Endodermal cell (in vitro differentiated cells): ENCODE data around the gene SNX30. TPM values are rescaled to one million over a fixed set of nuclear protein-coding genes. Genes with fewer than 3 reads are reported as not detected.

Experiments used
- DNase-seq: peaks from one replicate; pipeline ENCODE4 v3.0.0-alpha.2; 2017
- H3K27ac ChIP-seq: 2 replicates; pipeline ENCODE4 v1.5.1; 2013; ENCODE audit warnings: mild to moderate bottlenecking, low read depth, low read length, moderate library complexity
- H3K27me3 ChIP-seq: 2 replicates; pipeline ENCODE4 v1.6.1; 2013; ENCODE audit warnings: mild to moderate bottlenecking, low read length, moderate library complexity; ENCODE audit not compliant: insufficient read depth, control insufficient read depth, poor library complexity, severe bottlenecking
- H3K36me3 ChIP-seq: 2 replicates; pipeline ENCODE4 v1.7.0; 2013; ENCODE audit warnings: mild to moderate bottlenecking, low read length, moderate library complexity; ENCODE audit not compliant: control insufficient read depth, insufficient read depth
- H3K4me1 ChIP-seq: one replicate; pipeline ENCODE4 v1.7.0; 2013; ENCODE audit warnings: low read length; ENCODE audit not compliant: control insufficient read depth, insufficient read depth
- H3K4me3 ChIP-seq: 2 replicates; pipeline ENCODE4 v1.5.1; 2013; ENCODE audit warnings: mild to moderate bottlenecking, low read length, moderate library complexity
- H3K9ac ChIP-seq: 2 replicates; pipeline ENCODE4 v1.6.1; 2013; ENCODE audit warnings: mild to moderate bottlenecking, low read length, moderate library complexity; ENCODE audit not compliant: poor library complexity, severe bottlenecking; ENCODE audit errors: extremely low read depth
- H3K9me3 ChIP-seq: 2 replicates; pipeline ENCODE4 v1.6.1; 2013; ENCODE audit warnings: mild to moderate bottlenecking, low read length, moderate library complexity; ENCODE audit not compliant: control insufficient read depth
- H3K27ac Mint-ChIP-seq: 2 replicates; pipeline ENCODE4 v1.8.0; 2020; ENCODE audit warnings: mixed read lengths
- H3K27me3 Mint-ChIP-seq: 2 replicates; pipeline ENCODE4 v1.8.0; 2021; ENCODE audit warnings: mild to moderate bottlenecking, mixed read lengths; ENCODE audit not compliant: insufficient read depth
- H3K36me3 Mint-ChIP-seq: 2 replicates; pipeline ENCODE4 v1.8.0; 2020; ENCODE audit warnings: low read depth, mixed read lengths
- H3K4me1 Mint-ChIP-seq: 2 replicates; pipeline ENCODE4 v1.8.0; 2020; ENCODE audit warnings: mixed read lengths
- H3K4me3 Mint-ChIP-seq: 2 replicates; pipeline ENCODE4 v1.8.0; 2020; ENCODE audit warnings: mild to moderate bottlenecking, moderate library complexity, mixed read lengths
- H3K9me3 Mint-ChIP-seq: 2 replicates; pipeline ENCODE4 v1.8.0; 2020; ENCODE audit warnings: mild to moderate bottlenecking, mixed read lengths
- CTCF ChIP-seq: fragments of 200-600 bp; sonication (generic); conservative IDR thresholded peaks from 2 replicates; pipeline ENCODE4 v1.5.0; 2021; ENCODE audit warnings: antibody characterized with exemption, mild to moderate bottlenecking
- WGBS, 2 experiments: methylation state at CpG; one replicate each; pipeline versions ENCODE4 v1.1.5 to v1.1.7; 2013; ENCODE audit warnings: missing lambda C conversion rate in 2 of 2, mixed read lengths in 1 of 2; ENCODE audit not compliant: insufficient coverage in 1 of 2, insufficient read length in 1 of 2; 5-methylcytosine and 5-hydroxymethylcytosine counted together
- total RNA-seq, 2 donors: library from RNA; stranded (reverse); fragmentation: NEBNext Ultra II Directional in 1 of 2; extraction: Animal tissue kit (Norgen Biotek cat#: 25700) in 1 of 2; gene quantifications; 2 replicates in 1 of 2; 3 replicates in 1 of 2; pipeline ENCODE4 v1.2.1, GENCODE V29; 2021

Gene SNX30
- total RNA-seq, 2 donors from 2014 or later, result 11.8 to 14.8 TPM

- H3K9ac ChIP-seq, result no peak overlapping the region
- 83 to 96% methylated on average over 1 of the region's 2 CpGs for WGBS, 2 experiments
- no peaks in the 10 kb centered on the region for H3K9me3 ChIP-seq
- Mint-ChIP-seq H3K36me3 (peaks cover 13% of the 10 kb centered on the region), H3K4me1 (peaks cover 30% of the 10 kb centered on the region), H3K27ac (no peak overlapping the region), H3K27me3 (no peaks in the 10 kb centered on the region), H3K4me3 (no peak overlapping the region), H3K9me3 (no peaks in the 10 kb centered on the region)
- no peak overlapping the region for H3K27ac ChIP-seq
- H3K27me3 ChIP-seq, result no peaks in the 10 kb centered on the region
- no peak overlapping the region for H3K4me3 ChIP-seq
- DNase-seq, result no peak
- H3K36me3 ChIP-seq, result peaks cover 3% of the 10 kb centered on the region
- no peak for TF ChIP-seq CTCF
- H3K4me1 ChIP-seq, result peaks cover 3% of the 10 kb centered on the region
Observed at GRCh38 chr9:112878752-112879151, 128.2 kb downstream of the SNX30 start.

GRCh38 chr9:112880650-112881049 is 130.1 kb downstream of the SNX30 start:
- peaks cover 13% of the 10 kb centered on the region for H3K36me3 Mint-ChIP-seq
- Histone ChIP-seq H3K27ac (no peak overlapping the region), H3K9me3 (no peaks in the 10 kb centered on the region), H3K4me3 (no peak overlapping the region), H3K27me3 (no peaks in the 10 kb centered on the region), H3K4me1 (no peaks in the 10 kb centered on the region), H3K9ac (no peak overlapping the region), H3K36me3 (peaks cover 3% of the 10 kb centered on the region)
- WGBS, 2 experiments, result 94 to 100% methylated on average over 1 of the region's 1 CpG
- no peak for TF ChIP-seq CTCF
- H3K9me3 Mint-ChIP-seq, result no peaks in the 10 kb centered on the region
- H3K27me3 Mint-ChIP-seq, result no peaks in the 10 kb centered on the region
- DNase-seq, result no peak
- H3K4me3 Mint-ChIP-seq, result no peak overlapping the region
- H3K4me1 Mint-ChIP-seq, result peaks cover 16% of the 10 kb centered on the region
- H3K27ac Mint-ChIP-seq, result no peak overlapping the region

- Mint-ChIP-seq H3K27me3 (no peaks in the 10 kb centered on the region), H3K36me3 (peaks cover 9% of the 10 kb centered on the region), H3K4me3 (no peak overlapping the region), H3K9me3 (no peaks in the 10 kb centered on the region), H3K4me1 (peaks cover 12% of the 10 kb centered on the region), H3K27ac (no peak overlapping the region)
- Histone ChIP-seq H3K4me3 (no peak overlapping the region), H3K27ac (no peak overlapping the region), H3K36me3 (peaks cover 3% of the 10 kb centered on the region), H3K27me3 (no peaks in the 10 kb centered on the region), H3K9ac (no peak overlapping the region), H3K4me1 (no peaks in the 10 kb centered on the region), H3K9me3 (no peaks in the 10 kb centered on the region)
- no peak for DNase-seq
- WGBS, 2 experiments, result 93 to 100% methylated on average over 6 to 7 of the region's 7 CpGs
- no peak for TF ChIP-seq CTCF
Observed at GRCh38 chr9:112881331-112881730, 130.8 kb downstream of the SNX30 start.
